IMR-90 (cell line): ENCODE results near the gene CACNA1D.

Experiments
- CTCF ChIP-seq: conservative IDR thresholded peaks from 2 replicates; pipeline ENCODE4 v1.5.1; 2012; ENCODE audit warnings: mild to moderate bottlenecking, low read depth, low read length, improper control_type of control experiment
- NFE2L2 ChIP-seq: fragments of 150-350 bp; IDR thresholded peaks from 2 replicates; pipeline ENCODE4 v1.6.1; 2016; ENCODE audit warnings: low read depth, mild to moderate bottlenecking, low read length

GRCh38 chr3:53618524-53618906 lies 124.1 kb downstream of the CACNA1D start:
- TF ChIP-seq NFE2L2 (no peak), CTCF (no peak)
